Measurements from ENCODE around the gene OR6S1. TPM values are rescaled to one million over a fixed set of nuclear protein-coding genes. Genes with fewer than 3 reads are reported as not detected.

Gene OR6S1
- total and polyA plus RNA-seq, 10 of the 15 experiments (the other 5 are each of a cell fraction or from before 2014, with no cell fraction given): 0.22 to 0.67 (median 0.43) TPM; not detected in 4

DNA sequence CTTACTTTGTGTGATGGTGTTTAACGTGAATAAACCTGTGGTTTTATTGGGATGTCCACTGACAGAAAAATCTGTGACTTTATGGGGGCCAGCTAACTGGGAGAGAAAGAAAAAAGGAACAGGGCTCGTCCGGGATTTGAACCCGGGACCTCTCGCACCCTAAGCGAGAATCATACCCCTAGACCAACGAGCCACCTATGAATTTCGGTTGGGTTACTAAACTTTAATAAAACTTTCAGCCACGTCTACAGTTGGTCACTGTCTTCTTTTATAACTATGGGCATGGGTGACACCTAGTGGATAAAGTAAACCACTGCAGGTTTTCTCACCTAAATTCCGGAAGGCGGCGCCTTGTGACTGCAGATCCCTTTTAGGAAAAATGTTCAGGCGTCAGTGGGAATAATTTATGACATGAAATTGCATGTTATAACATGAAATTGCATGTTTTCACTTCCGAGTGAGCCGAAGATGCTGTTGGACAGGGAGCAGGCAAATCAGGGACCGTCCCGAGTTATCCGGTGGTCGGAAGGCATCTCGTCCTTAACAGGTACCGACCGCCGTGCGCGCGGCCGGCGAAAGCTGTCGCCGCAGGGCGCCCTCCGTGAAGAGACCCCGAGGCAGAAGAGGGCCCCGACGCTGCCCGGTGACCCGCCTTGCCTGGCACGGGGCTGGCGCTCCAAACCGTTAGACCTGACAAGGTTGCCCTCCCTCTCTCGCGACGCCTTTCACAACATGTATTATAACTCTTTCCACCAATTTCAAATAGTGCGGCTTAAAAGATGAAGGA lies 32.1 kb downstream of the OR6S1 start (continued):
- no peak for TF ChIP-seq NFXL1 (IDR thresholded peaks at IDR 0.05; ENCODE audit: borderline replicate concordance)
- TF ChIP-seq SRF (IDR thresholded peaks at IDR 0.05; ENCODE audit: low read depth in 2 of 2, low read length in 2 of 2): no peak
- no peak for TF ChIP-seq ZBED1 (IDR thresholded peaks at IDR 0.05; ENCODE audit: borderline replicate concordance)

DNA sequence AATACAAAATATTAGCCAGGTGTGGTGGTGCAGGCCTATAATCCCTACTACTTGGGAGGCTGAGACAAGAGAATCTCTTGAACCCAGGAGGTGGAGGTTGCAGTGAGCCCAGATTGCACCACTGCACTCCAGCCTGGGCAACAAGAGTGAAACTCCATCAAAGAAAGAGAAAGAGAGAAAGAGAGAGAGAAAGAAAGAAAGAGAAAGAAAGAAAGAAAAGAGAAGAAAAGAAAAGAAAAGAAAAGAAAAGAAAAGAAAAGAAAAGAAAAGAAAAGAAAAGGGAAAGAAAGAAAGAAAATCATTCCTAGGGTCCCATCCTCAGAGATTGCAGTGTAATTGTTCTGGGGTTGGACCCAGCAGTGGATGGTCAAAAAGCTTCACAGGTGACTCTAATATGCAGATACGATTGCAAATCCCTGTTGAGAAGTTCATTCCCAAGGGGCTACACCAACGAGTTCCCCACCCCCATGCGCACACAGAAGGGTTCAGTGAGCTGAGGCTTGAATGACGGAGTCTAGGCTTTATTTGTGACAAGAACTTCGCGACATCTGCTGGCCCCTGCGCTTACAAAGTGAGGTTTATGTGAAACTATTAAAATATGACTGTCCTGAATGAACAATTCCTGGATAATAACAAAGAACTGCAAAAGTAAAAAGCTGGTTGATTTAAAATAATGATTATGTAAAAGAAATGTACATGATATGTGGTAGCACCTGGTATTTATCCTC lies 32.9 kb downstream of the OR6S1 start:
- ATAC-seq (no peak), DNase-seq (ENCODE audit: low read depth, low spot score) (no peak), FAIRE-seq (no peak)
- ChIA-PET POLR2A (interaction anchor here (1.3 kb wide), 1 partner anchor 282 kb away, joined by 3 read pairs; no protein-coding TSS in a partner anchor), RAD21 (ENCODE audit: unreplicated experiment) (interaction anchor here (0.8 to 6.3 kb wide), 17 partner anchors 11 to 283 kb away, joined by 3 to 77 read pairs (median 5); partner anchors contain the start of genes CCNB1IP1, PARP2 and TEP1), SMC1A (ENCODE audit: uncharacterized antibody, unreplicated experiment) (interaction anchor here (0.6 to 6.5 kb wide), 18 partner anchors 9 to 290 kb away, joined by 3 to 110 read pairs (median 4); partner anchors contain the start of genes CCNB1IP1, PARP2 and TEP1), CTCF (interaction anchor here (0.6 to 10.3 kb wide), 26 partner anchors 9 to 313 kb away, joined by 3 to 216 read pairs (median 4); partner anchors contain the start of genes ANG, CCNB1IP1, PARP2 and PIP4P1)
- Histone ChIP-seq H4K20me1 (ENCODE audit: control insufficient read depth, insufficient read depth) (no peaks in the 10 kb centered on the region), H3K27me3 (replicated peaks in 1 of 2; ENCODE audit: control insufficient read depth in 2 of 2, insufficient read depth in 2 of 2, low read length in 1 of 2) (no peaks in the 10 kb centered on the region), H3K27ac (ENCODE audit: control insufficient read depth, insufficient read depth) (no peak overlapping the region), H2AFZ (ENCODE audit: control insufficient read depth, low read depth, low read length) (no peak overlapping the region; the same call in 1 of the 2 replicates), H3K4me3 (no peak overlapping the region), H3K9me3 (replicated peaks; ENCODE audit: control insufficient read depth, insufficient read depth, low read length) (no peaks in the 10 kb centered on the region), H3K36me3 (ENCODE audit: control insufficient read depth in 2 of 2, insufficient read depth in 2 of 2, low read length in 1 of 2) (no peaks in the 10 kb centered on the region), H3K79me2 (ENCODE audit: control insufficient read depth, insufficient read depth, low read length) (no peaks in the 10 kb centered on the region), H3K9ac (ENCODE audit: control insufficient read depth, insufficient read depth, low read length) (no peak overlapping the region), H3K4me2 (ENCODE audit: control insufficient read depth, insufficient read depth) (no peak overlapping the region; the same call in 1 of the 2 replicates), H3K4me1 (ENCODE audit: control insufficient read depth, insufficient read depth, low read length) (peaks cover 32% of the 10 kb centered on the region)
- in situ Hi-C loops (cut with MboI) (loop anchor here (5.0 kb wide), 1 partner anchor 281 kb away; no protein-coding TSS in a partner anchor), intact Hi-C loops (cut with micrococcal nuclease; ENCODE audit: unreplicated experiment) (loop anchor here (1.0 to 2.0 kb wide), 4 partner anchors 77 to 281 kb away; no protein-coding TSS in a partner anchor)
- BruUV-seq (replicated peaks): no TSS peak
- 7% methylated on average over 7 of the region's 7 CpGs for WGBS (ENCODE audit: insufficient coverage, insufficient replicate concordance, low lambda C conversion rate, missing lambda C conversion rate)
- TF ChIP-seq TCF12 (IDR thresholded peaks at IDR 0.05; ENCODE audit: low read depth, low read length) (no peak), CHD1 (IDR thresholded peaks at IDR 0.05; ENCODE audit: low read depth, low read length) (no peak), RBBP5 (conservative IDR thresholded peaks at IDR 0.05) (no peak), CBX3 (IDR thresholded peaks at IDR 0.05; ENCODE audit: borderline replicate concordance, low read depth) (no peak), CBX5 (IDR thresholded peaks at IDR 0.05; ENCODE audit: low read depth) (no peak), HDGF (IDR thresholded peaks at IDR 0.05) (no peak), NFYA (IDR thresholded peaks at IDR 0.05; ENCODE audit: borderline replicate concordance, low read depth, low read length) (no peak), KDM1A (IDR thresholded peaks at IDR 0.05; ENCODE audit: borderline replicate concordance) (no peak), SRF (IDR thresholded peaks at IDR 0.05; ENCODE audit: low read depth in 2 of 2, low read length in 2 of 2) (no peak), RAD51 (IDR thresholded peaks at IDR 0.05) (no peak), BHLHE40 (IDR thresholded peaks at IDR 0.05; ENCODE audit: borderline replicate concordance in 1 of 2, low read depth in 2 of 2, low read length in 1 of 2) (no peak)
- TF ChIP-seq, protein P1, sequence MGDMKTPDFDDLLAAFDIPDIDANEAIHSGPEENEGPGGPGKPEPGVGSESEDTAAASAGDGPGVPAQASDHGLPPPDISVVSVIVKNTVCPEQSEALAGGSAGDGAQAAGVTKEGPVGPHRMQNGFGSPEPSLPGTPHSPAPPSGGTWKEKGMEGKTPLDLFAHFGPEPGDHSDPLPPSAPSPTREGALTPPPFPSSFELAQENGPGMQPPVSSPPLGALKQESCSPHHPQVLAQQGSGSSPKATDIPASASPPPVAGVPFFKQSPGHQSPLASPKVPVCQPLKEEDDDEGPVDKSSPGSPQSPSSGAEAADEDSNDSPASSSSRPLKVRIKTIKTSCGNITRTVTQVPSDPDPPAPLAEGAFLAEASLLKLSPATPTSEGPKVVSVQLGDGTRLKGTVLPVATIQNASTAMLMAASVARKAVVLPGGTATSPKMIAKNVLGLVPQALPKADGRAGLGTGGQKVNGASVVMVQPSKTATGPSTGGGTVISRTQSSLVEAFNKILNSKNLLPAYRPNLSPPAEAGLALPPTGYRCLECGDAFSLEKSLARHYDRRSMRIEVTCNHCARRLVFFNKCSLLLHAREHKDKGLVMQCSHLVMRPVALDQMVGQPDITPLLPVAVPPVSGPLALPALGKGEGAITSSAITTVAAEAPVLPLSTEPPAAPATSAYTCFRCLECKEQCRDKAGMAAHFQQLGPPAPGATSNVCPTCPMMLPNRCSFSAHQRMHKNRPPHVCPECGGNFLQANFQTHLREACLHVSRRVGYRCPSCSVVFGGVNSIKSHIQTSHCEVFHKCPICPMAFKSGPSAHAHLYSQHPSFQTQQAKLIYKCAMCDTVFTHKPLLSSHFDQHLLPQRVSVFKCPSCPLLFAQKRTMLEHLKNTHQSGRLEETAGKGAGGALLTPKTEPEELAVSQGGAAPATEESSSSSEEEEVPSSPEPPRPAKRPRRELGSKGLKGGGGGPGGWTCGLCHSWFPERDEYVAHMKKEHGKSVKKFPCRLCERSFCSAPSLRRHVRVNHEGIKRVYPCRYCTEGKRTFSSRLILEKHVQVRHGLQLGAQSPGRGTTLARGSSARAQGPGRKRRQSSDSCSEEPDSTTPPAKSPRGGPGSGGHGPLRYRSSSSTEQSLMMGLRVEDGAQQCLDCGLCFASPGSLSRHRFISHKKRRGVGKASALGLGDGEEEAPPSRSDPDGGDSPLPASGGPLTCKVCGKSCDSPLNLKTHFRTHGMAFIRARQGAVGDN (IDR thresholded peaks at IDR 0.05): no peak

Data from GM12878 (cell line).